K562 (cell line): Measurements from ENCODE around the gene FSTL3. TPM values are rescaled to one million over a fixed set of nuclear protein-coding genes. Genes with fewer than 3 reads are reported as not detected.

Experiments used
- CBX8 ChIP-seq: fragments of 200-600 bp; sonication (generic); IDR thresholded peaks from 2 replicates; pipeline ENCODE4 v1.6.1; 2012; ENCODE audit warnings: borderline replicate concordance, mixed run types, low read depth, mild to moderate bottlenecking, moderate library complexity, mixed read lengths, low read length, control low read depth, inconsistent platforms; ENCODE audit not compliant: poor library complexity, severe bottlenecking; ENCODE audit errors: extremely low read depth
- LCOR ChIP-seq: sonication (generic); formaldehyde crosslinking; IDR thresholded peaks from 2 replicates; pipeline ENCODE4 v1.8.0; 2022; ENCODE audit warnings: mild to moderate bottlenecking, missing genetic modification reagents
- MEF2D ChIP-seq: conservative IDR thresholded peaks from 2 replicates; pipeline ENCODE4 v1.6.1; 2016; ENCODE audit warnings: low read depth, missing genetic modification characterization, missing compliant biosample characterization
- MYC ChIP-seq, 2 experiments: fragments of 250-450 bp in 1 of 2; sonication (Bioruptor Pico) in 1 of 2; IDR thresholded peaks; 2 replicates each; pipeline versions ENCODE4 v1.5.1 to v1.6.1; 2012 to 2021; ENCODE audit warnings: low read depth in 2 of 2, borderline replicate concordance in 1 of 2, improper control_type of control experiment in 1 of 2, low read length in 1 of 2, mild to moderate bottlenecking in 1 of 2, moderate library complexity in 1 of 2
- NKRF ChIP-seq: fragments of 450-650 bp; IDR thresholded peaks from 2 replicates; pipeline ENCODE4 v1.6.1; 2016; ENCODE audit warnings: borderline replicate concordance
- SREBF1 ChIP-seq: fragments of 150-350 bp; IDR thresholded peaks from 2 replicates; pipeline ENCODE4 v1.6.1; 2014; ENCODE audit warnings: antibody characterized with exemption, low read depth, low read length, borderline replicate concordance
- TAF7 ChIP-seq: fragments of 450-650 bp; IDR thresholded peaks from 2 replicates; pipeline ENCODE4 v1.6.1; 2016; ENCODE audit warnings: missing genetic modification characterization, missing compliant biosample characterization
- ZBTB11 ChIP-seq, 3 experiments: fragments of 200-800 bp in 1 of 3; fragments of 250-450 bp in 1 of 3; fragments of 450-650 bp in 1 of 3; sonication (Bioruptor Pico) in 1 of 3; sonication (Bioruptor generic) in 1 of 3; formaldehyde crosslinking in 1 of 3; IDR thresholded peaks; 2 replicates each; pipeline versions ENCODE4 v1.6.1 to v1.8.0; 2016 to 2022; ENCODE audit warnings: mild to moderate bottlenecking in 2 of 3, missing genetic modification characterization in 2 of 3, missing compliant biosample characterization in 1 of 3, moderate library complexity in 1 of 3
- ZBTB9 ChIP-seq: fragments of 450-650 bp; formaldehyde crosslinking; IDR thresholded peaks from 2 replicates; pipeline ENCODE4 v1.4.0; 2020; ENCODE audit warnings: mild to moderate bottlenecking, moderate library complexity
- ZNF431 ChIP-seq: sonication (generic); formaldehyde crosslinking; IDR thresholded peaks from 2 replicates; pipeline ENCODE4 v1.8.0; 2022; ENCODE audit warnings: mild to moderate bottlenecking, missing genetic modification reagents
- ZNF445 ChIP-seq: fragments of 250-450 bp; sonication (Bioruptor Pico); IDR thresholded peaks from 2 replicates; pipeline ENCODE4 v1.4.0; 2020; ENCODE audit warnings: low read depth, mild to moderate bottlenecking, moderate library complexity
- ZNF518B ChIP-seq: fragments of 250-450 bp; sonication (Bioruptor Pico); IDR thresholded peaks from 2 replicates; pipeline ENCODE4 v1.5.0; 2021; ENCODE audit warnings: mild to moderate bottlenecking, moderate library complexity
- ZNF717 ChIP-seq: fragments of 250-450 bp; sonication (Bioruptor Pico); IDR thresholded peaks from 2 replicates; pipeline ENCODE4 v1.5.0; 2021
- ZNF75A ChIP-seq: fragments of 450-650 bp; formaldehyde crosslinking; IDR thresholded peaks from 2 replicates; pipeline ENCODE4 v1.4.0; 2020; ENCODE audit warnings: mild to moderate bottlenecking
- polyA plus RNA-seq, 8 experiments: library from polyadenylated mRNA; depleted of rRNA in 4 of 8; stranded (reverse) in 5 of 8; unstranded in 3 of 8; fragments of >200 nt; fragmentation: Nextera tagmentation in 2 of 8; fragmentation: Illumina TruSeq in 1 of 8; extraction: Ambion mirVana in 2 of 8; extraction: Trizol in 1 of 8; gene quantifications; 2 replicates each; pipeline versions ENCODE4 v1.2.1 to v1.2.3, GENCODE V29; 2011 to 2014; ENCODE audit warnings: inconsistent platforms in 1 of 8, missing spikeins in 1 of 8
- total RNA-seq, 7 experiments: library from RNA; depleted of rRNA in 6 of 7; stranded (reverse); fragments of >200 nt in 6 of 7; fragmentation: Illumina TruSeq in 2 of 7; extraction: Trizol in 2 of 7; gene quantifications; 2 replicates each; pipeline versions ENCODE4 v1.2.1 to v1.2.3, GENCODE V29; 2011 to 2021; ENCODE audit warnings: low replicate concordance in 1 of 7

Gene FSTL3
- total and polyA plus RNA-seq, 9 of the 15 experiments (the other 6 are each of a cell fraction or from before 2014, with no cell fraction given), result 0.35 to 6.8 (median 4.2) TPM; not detected in 1

- TF ChIP-seq ZBTB9 (CRISPR knock-in tag) (0 out of 2 replicates have a peak, but pooled peaks have one; percentile 41), LCOR (no peak), ZNF717 (CRISPR knock-in tag) (no peak), ZNF75A (CRISPR knock-in tag) (no peak), ZNF445 (no peak), MEF2D (tag) (no peak), NKRF (no peak), MYC (IDR thresholded peaks at IDR 0.05; ENCODE audit: low read depth, low read length) (peak; percentile 68), MYC (CRISPR knock-in tag; IDR thresholded peaks at IDR 0.05; ENCODE audit: borderline replicate concordance, low read depth) (no peak), SREBF1 (no peak), ZNF518B (CRISPR knock-in tag) (no peak), CBX8 (no peak), ZNF431 (CRISPR knock-in tag) (no peak), ZBTB11 (CRISPR knock-in tag; IDR thresholded peaks at IDR 0.05) (0 out of 6 replicates have a peak, but pooled peaks of 1 of the 3 experiments have one; percentile 37), TAF7 (tag) (no peak)
These were observed 13.1 kb upstream of the FSTL3 start, which contains the start of gene RNF126 (continued) for GRCh38 chr19:662962-663681.
